HG02763 (cell line): ENCODE results near the gene BATF3.
"Not testable (repeated sequence)": the region's sequence is repeated elsewhere in the genome, so short reads cannot be mapped to it uniquely, and the experiment has no call there.

Source experiments
- ATAC-seq: cut with Tn5 transposase; IDR thresholded peaks from one replicate; pipeline ENCODE4 v1.9.1; 2021; ENCODE audit warnings: mild to moderate bottlenecking, moderate library complexity; ENCODE audit not compliant: unreplicated experiment

The BATF3 gene

GRCh38 chr1:212664409-212665199 is 35.0 kb downstream of the BATF3 start:
- ATAC-seq: no peak

- not testable (repeated sequence) for ATAC-seq
Observed at GRCh38 chr1:212658250-212658649, 41.4 kb downstream of the BATF3 start.

DNA sequence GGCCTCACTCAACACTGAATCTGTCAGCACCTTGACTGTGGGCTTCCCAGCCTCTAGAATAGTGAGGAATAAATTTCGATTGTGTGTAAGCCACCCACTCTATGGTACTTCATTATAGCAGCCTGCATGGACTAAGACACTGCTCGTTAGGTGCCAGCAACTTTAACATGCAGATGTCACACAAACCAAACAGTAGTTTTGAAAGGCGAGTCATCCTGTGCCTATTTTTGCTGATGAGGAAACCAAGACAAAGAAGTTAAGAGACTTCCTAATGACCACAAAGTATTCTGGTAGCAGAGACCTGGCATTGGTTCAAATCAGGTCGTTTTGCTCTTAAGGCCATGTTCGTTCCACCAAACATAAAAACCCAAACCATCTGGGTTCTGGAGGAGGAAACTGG is 42.9 kb downstream of the BATF3 start:
- ATAC-seq: no peak

GRCh38 chr1:212655668-212656440 is 43.8 kb downstream of the BATF3 start:
- no peak for ATAC-seq

- ATAC-seq: no peak
Observed at GRCh38 chr1:212652609-212653008, 47.0 kb downstream of the BATF3 start.

GRCh38 chr1:212651977-212652376 is 47.7 kb downstream of the BATF3 start:
- no peak for ATAC-seq

DNA sequence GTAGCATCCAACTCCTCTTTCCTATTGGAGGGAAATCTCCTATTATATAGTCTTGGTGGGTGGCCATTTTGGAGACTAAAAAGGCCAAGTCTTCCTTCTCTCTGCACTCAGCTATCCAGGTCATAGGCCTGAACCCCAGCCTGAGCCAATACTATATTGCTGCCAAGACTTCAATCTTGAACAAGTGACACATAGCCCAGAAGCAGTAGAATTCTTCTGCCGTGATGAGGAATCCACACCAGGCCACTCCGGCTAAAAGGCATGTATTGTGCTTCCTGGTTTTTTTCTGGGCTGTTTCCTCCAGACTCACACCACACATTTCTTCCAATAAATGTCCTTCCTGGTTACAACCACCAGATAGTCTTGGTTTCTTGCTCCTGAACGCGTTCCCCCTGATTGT is 48.1 kb downstream of the BATF3 start:
- no peak for ATAC-seq

GRCh38 chr1:212650228-212650627 is 49.4 kb downstream of the BATF3 start:
- ATAC-seq: no peak

DNA sequence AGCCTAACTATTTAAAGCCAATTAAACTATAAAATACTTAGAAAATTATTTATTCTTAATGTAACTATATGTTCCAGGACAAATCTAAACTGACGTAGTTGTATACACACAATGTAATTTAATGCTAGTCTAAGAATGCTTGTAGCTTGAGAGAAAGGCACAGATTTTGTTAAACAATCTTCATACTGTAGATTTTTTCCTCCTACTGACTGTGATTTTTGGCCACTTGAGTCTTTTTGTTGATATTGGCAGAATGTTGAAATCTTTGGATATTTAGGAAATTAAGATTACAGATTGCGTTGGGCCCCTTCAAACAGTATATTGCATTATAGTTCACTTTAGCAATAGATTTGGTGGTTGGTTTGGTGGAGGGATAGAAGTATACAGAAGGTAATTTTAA is 50.6 kb downstream of the BATF3 start:
- no peak for ATAC-seq

DNA sequence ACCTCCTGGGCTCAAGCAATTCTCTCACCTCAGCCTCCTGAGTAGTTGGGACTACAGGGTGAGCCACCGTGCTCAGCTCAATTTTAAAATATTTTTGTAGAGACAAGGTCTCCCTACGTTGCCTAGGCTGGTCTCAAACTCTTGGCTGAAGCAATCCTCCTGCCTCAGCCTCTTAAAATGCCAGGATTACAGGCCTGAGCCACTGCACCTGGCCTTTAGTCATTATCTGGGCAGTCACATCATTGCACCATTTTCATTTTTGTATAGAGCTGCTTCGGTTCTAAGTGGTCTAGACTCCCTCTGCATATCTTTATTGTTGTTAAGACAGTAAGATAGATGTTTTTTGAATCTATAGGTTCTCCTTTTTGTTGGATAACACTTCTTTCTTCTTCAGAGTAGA is 51.2 kb downstream of the BATF3 start:
- no peak for ATAC-seq

DNA sequence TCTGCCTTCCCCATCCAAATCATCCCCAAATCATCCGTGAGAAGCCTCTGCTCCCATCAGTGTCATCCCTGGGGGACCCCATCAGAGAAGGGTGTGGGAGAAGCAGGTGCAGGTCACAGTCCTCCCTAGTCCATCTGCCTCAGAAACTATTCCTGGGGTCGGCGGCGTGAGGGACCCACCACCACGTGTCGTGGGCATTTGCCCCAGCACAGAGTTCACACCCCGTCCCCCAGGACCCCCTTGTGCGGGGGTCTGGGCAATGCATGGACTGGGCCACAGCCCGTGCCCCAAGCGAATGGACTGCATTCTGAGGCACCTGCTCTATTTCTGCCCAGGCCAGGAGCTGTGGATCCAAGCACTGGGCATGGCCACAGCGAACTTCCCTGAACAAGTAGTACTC is 52.6 kb downstream of the BATF3 start:
- ATAC-seq: no peak

DNA sequence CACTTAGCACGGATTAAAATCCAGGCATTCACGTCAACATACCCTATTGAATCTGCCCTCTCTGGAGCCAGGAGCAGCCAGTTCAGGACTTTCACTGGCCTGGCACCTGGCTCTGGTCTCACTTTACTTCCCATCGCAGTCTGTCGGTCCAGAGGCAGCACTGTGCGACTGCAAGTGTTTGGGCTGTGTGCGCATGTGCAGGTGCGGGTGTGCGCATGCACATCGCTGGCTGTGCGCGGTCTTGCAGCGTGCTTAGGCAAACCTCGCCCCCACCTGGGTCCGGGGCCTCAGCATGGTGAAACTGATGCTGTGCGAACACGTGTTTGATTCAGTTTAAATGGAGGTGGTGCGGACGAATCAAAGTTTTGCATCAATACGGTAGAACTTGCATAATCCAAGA is 53.1 kb downstream of the BATF3 start:
- no peak for ATAC-seq

- no peak for ATAC-seq
Observed at GRCh38 chr1:212645546-212646543, 53.8 kb downstream of the BATF3 start.

DNA sequence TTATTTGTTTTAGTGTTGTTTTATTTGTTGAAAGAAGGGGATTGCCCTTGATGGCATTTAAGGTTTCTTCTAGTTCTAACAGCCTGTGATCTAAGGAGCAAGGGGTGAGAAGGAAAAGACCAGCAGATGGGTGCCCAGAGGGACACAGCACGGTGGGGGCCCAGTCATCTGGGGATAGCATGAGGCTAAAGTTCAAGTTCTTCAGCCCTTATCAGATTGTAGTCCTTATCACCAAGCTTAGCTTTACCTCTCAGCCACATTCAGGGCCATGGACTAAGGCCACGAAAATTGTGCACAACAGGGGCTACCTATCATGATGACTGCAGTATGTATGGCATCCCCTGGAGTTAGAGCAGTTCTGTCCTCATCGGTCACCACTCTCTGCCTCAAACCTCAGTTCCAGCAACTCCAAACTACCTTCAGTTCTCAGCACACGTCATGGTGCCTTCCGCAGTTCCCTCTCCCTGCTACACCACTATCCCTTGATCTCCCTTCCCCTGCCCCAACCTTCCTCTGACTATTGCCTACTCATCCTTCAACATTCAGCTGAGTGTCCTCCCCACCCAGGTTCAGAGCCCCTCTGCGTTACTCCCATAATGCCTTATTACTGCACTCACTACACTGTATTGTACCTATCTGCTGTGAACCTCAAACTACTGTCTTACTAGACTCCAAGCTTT is 54.6 kb downstream of the BATF3 start:
- ATAC-seq: no peak

DNA sequence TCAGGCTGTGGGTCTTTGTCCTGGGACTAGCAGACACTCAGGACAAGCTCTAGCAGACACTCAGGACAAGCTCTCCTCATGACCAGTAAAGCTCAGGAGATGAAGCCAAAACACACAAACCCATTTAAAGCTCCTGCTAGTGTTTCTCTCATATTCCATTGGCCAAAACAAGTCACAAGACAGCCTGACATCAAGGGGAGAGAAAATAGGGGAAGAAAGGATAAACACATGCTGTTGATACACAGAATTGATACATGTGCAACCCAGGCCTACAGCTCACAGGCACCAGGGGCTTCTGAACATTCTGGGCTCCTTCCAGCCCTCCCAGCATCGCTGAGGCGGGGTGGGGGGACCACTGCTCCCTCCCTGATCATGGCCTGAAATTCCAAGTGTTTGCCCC is 55.8 kb downstream of the BATF3 start:
- no peak for ATAC-seq

DNA sequence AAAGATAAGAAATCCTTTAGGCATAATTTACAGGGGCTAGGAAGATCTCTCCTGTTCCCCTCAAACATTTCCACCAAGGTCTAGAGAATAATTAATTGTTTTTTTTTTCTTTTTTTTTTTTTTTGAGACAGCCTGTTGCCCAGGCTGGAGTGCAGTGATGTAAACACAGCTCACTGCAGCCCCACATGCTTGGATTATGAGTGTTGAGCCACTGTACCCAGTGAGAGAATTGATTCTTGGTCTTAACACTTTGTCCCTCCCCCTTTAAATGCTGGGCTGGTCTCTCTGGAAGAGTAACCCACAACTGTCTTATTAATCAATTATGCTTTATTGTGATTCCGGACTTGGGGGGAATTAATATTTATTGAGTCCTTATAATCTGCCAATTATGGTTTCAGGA is 57.7 kb downstream of the BATF3 start:
- no peak for ATAC-seq

GRCh38 chr1:212640223-212640878 is 59.3 kb downstream of the BATF3 start:
- no peak for ATAC-seq

DNA sequence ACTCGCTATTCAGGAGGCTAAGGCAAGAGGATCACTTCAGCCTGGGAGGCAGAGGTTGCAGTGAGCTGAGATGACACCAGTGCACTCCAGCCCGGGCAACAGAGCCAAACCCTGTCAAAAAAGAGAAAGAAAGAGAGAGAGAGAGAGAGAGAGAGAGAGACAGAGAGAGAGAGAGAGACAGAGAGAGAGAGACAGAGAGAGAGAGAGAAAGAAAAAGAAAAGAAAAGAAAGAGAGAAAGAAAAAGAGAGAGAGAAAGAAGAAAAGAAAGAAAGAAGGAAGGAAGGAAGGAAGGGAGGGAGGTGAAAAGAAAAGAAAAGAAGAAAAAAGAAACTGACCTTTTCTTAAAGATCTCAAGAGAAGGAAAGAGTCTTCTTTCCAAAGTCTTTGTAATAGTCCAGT is 60.1 kb downstream of the BATF3 start:
- not testable (repeated sequence) for ATAC-seq

- ATAC-seq: no peak
Observed at GRCh38 chr1:212638492-212639151, 61.0 kb downstream of the BATF3 start.

- no peak for ATAC-seq
Observed at GRCh38 chr1:212637902-212638301, 61.7 kb downstream of the BATF3 start.
